Smooth muscle cell (in vitro differentiated cells): ENCODE data around the gene NCOA6. TPM values are rescaled to one million over a fixed set of nuclear protein-coding genes. Genes with fewer than 3 reads are reported as not detected.

Source experiments
- DNase-seq: peaks from one replicate; lab custom pipeline; 2025; ENCODE audit not compliant: unreplicated experiment; lab: John Stamatoyannopoulos, UW
- H2AFZ ChIP-seq: fragments of 200-600 bp; sonication (generic); 2 replicates; pipeline ENCODE4 v1.6.0; 2016; ENCODE audit warnings: antibody characterized with exemption, low read depth, mild to moderate bottlenecking
- H3F3A ChIP-seq: fragments of 200-600 bp; sonication (generic); 2 replicates; pipeline ENCODE4 v1.6.0; 2017; ENCODE audit warnings: antibody characterized with exemption, low read depth
- H3K27ac ChIP-seq: fragments of 200-600 bp; sonication (generic); 2 replicates; pipeline ENCODE4 v1.5.1; 2016; ENCODE audit warnings: low read depth, mild to moderate bottlenecking
- H3K27me3 ChIP-seq: fragments of 200-600 bp; sonication (generic); 2 replicates; pipeline ENCODE4 v1.6.1; 2016; ENCODE audit warnings: low read depth, mild to moderate bottlenecking
- H3K36me3 ChIP-seq: fragments of 200-600 bp; sonication (generic); 2 replicates; pipeline ENCODE4 v1.5.1; 2016; ENCODE audit warnings: low read depth
- H3K4me1 ChIP-seq: fragments of 200-600 bp; sonication (generic); 2 replicates; pipeline ENCODE4 v1.5.1; 2016; ENCODE audit warnings: low read depth
- H3K4me2 ChIP-seq: fragments of 200-600 bp; sonication (generic); 2 replicates; pipeline ENCODE4 v1.6.0; 2016; ENCODE audit warnings: mild to moderate bottlenecking
- H3K4me3 ChIP-seq: fragments of 200-600 bp; sonication (generic); 2 replicates; pipeline ENCODE4 v1.5.1; 2016; ENCODE audit warnings: mild to moderate bottlenecking
- H3K79me2 ChIP-seq: fragments of 200-600 bp; sonication (generic); 2 replicates; pipeline ENCODE4 v1.6.0; 2016; ENCODE audit warnings: low read depth, mild to moderate bottlenecking
- H3K9ac ChIP-seq: fragments of 200-600 bp; sonication (generic); 2 replicates; pipeline ENCODE4 v1.6.0; 2016; ENCODE audit warnings: low read depth
- H3K9me3 ChIP-seq: fragments of 200-600 bp; sonication (generic); replicated peaks from 2 replicates; pipeline ENCODE4 v1.5.1; 2016; ENCODE audit warnings: low read depth
- H4K20me1 ChIP-seq: fragments of 200-600 bp; sonication (generic); 2 replicates; pipeline ENCODE4 v1.6.0; 2016; ENCODE audit warnings: low read depth
- WGBS: methylation state at CpG from one replicate; pipeline ENCODE4 v1.1.7; 2016; ENCODE audit warnings: low lambda C conversion rate; 5-methylcytosine and 5-hydroxymethylcytosine counted together
- polyA plus RNA-seq: library from polyadenylated mRNA; unstranded; fragments of >200 nt; fragmentation: Nextera tagmentation; extraction: Ambion mirVana; gene quantifications from 2 replicates; pipeline ENCODE4 v1.2.1, GENCODE V29; 2016
- total RNA-seq: library from RNA; depleted of rRNA; stranded (reverse); fragments of >200 nt; gene quantifications from 2 replicates; pipeline ENCODE4 v1.2.3, GENCODE V29; 2014
- TF ChIP-seq, protein P1 (sequence below): fragments of 200-600 bp; sonication (generic); IDR thresholded peaks from 2 replicates; pipeline ENCODE4 v1.5.1; 2017; ENCODE audit warnings: borderline replicate concordance, mild to moderate bottlenecking, antibody characterized with exemption; ENCODE audit not compliant: insufficient read depth, poor library complexity, severe bottlenecking

NCOA6 gene
- total RNA-seq, result 12.4 and 15.6 TPM in 2 replicates
- polyA plus RNA-seq, result 19.0 and 26.7 TPM in 2 replicates

DNA sequence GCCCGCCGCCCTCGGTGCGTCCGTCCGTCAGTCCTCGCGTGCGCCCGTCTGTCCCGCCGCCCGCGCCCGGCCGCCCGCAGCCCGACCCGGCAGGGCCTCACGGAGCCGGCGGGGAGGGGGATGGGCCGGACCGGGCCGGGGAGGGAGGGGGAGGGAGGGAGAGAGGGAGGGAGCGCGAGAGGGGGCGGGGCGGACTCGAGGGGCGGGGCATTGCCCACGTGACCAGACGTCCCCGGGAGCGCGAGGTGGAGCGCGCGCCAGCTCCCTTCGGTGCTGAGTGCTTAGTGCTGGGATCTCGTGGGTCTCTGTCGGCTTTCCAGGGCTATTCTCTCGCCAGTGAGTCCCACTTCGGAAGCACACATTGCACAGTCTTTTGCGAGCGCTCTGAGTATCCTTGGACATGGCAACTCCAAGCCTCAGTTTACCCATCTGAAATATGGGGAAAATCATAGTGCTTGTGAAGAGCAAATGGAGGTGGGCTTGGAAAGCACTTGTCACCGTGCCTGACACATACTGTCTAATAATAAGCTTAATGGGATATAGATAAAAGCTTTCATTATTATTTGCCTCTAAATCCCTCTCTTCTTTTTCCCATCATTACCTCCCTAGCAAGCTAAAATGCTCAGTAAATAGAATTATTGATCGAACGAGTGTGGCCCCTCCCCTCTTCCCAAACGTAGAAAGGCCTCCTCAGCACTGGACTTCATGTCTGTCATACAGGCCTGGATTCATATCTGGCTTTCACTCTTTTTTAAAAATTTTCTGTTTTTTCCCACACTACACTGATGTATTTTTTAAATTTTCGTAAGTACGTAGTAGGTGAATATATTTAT, at the start of gene NCOA6:
Gene NCOA6, minus strand, starts transcription at position 122 of the 833 bp plus-strand sequence. CDS start 43,296 bp downstream, outside the sequence.
- Histone ChIP-seq H3K36me3 (no peaks in the 10 kb centered on the region), H4K20me1 (peaks cover 38% of the 10 kb centered on the region), H3K79me2 (peaks cover 43% of the 10 kb centered on the region), H3K4me3 (peak within 1 kb of the TSS; percentile 98), H3K9ac (peak within 1 kb of the TSS; percentile 74), H2AFZ (peak within 1 kb of the TSS; percentile 71), H3K9me3 (no peaks in the 10 kb centered on the region), H3K27me3 (no peaks in the 10 kb centered on the region), H3K4me1 (peaks cover 8% of the 10 kb centered on the region), H3K4me2 (peak within 1 kb of the TSS; percentile 96), H3K27ac (peak within 1 kb of the TSS; percentile 47), H3F3A (no peaks in the 10 kb centered on the region)
- peak; percentile 51 for DNase-seq
- TF ChIP-seq, protein P1, sequence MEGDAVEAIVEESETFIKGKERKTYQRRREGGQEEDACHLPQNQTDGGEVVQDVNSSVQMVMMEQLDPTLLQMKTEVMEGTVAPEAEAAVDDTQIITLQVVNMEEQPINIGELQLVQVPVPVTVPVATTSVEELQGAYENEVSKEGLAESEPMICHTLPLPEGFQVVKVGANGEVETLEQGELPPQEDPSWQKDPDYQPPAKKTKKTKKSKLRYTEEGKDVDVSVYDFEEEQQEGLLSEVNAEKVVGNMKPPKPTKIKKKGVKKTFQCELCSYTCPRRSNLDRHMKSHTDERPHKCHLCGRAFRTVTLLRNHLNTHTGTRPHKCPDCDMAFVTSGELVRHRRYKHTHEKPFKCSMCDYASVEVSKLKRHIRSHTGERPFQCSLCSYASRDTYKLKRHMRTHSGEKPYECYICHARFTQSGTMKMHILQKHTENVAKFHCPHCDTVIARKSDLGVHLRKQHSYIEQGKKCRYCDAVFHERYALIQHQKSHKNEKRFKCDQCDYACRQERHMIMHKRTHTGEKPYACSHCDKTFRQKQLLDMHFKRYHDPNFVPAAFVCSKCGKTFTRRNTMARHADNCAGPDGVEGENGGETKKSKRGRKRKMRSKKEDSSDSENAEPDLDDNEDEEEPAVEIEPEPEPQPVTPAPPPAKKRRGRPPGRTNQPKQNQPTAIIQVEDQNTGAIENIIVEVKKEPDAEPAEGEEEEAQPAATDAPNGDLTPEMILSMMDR, result no peak
- 35% methylated on average over 14 of the region's 52 CpGs for WGBS

DNA sequence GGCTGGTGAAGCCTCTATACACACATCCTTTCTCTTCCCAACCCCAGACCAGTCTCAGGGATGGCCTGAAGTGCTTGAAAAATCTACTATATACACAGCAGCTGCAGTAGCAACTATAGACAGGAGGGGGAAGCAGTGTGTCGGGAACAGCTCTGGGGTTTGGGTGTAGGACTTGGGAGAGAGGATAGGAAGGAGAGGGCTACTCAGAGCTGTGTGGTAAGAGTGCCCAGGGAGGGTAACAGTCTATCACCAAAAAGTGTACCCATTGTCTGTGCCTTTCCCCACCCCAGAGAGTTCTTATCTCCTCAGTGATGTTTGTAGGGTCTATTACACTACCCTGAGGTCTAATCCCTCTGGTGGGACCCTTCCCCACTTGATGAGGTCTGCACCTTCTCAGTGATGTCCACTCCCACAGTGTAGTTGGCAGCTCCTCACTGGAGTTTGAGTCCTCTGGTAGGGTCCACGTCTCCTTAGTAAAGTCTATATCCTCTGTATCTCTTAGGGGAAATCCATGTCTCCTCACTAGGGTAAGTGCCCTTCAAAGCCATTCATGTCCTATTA, 48.7 kb upstream of the NCOA6 start:
- Histone ChIP-seq H3K4me2 (no peak overlapping the region), H4K20me1 (no peaks in the 10 kb centered on the region), H3K4me1 (peaks cover 6% of the 10 kb centered on the region), H3F3A (peaks cover 5% of the 10 kb centered on the region), H3K79me2 (peaks cover 11% of the 10 kb centered on the region), H2AFZ (no peak overlapping the region), H3K9me3 (no peaks in the 10 kb centered on the region), H3K4me3 (no peak overlapping the region), H3K27ac (no peak overlapping the region), H3K36me3 (no peaks in the 10 kb centered on the region), H3K9ac (no peak overlapping the region), H3K27me3 (no peaks in the 10 kb centered on the region)
- DNase-seq, result peak; percentile 26
- 18% methylated on average over 2 of the region's 2 CpGs for WGBS
- TF ChIP-seq, protein P1, result peak; percentile 88

DNA sequence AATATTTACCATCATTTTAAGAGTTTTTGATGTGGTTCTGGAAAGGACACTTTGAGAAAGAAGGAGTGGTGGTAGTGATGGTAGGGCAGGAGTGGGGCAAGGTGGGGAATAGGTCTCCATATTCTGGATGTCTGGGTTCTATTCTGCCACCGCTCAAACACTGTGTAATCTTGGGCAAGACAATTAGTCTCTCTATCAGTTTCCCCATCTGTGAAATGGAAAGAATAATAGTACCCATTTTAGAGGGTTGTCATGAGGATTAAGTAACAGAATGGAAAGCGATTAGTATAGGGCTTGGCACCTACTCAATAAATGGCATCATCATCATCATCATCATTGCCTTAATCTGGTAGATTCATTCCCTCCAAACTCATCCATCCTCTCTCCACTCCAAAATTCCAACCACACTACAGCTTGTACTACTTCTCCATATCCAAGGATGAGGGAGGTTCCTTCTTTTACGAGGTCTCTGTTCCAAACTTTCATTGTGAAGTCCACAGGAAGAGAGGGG, 48.2 kb upstream of the NCOA6 start:
- no peak overlapping the region for H3K4me3 ChIP-seq
- H3K4me2 ChIP-seq, result no peak overlapping the region
- peaks cover 5% of the 10 kb centered on the region for H3F3A ChIP-seq
- no peaks in the 10 kb centered on the region for H4K20me1 ChIP-seq
- no peak overlapping the region for H3K9ac ChIP-seq
- TF ChIP-seq, protein P1, result no peak
- peak overlapping the region; percentile 98 for H2AFZ ChIP-seq
- no peak for DNase-seq
- H3K27me3 ChIP-seq, result no peaks in the 10 kb centered on the region
- 64% methylated on average over 3 of the region's 3 CpGs for WGBS
- peaks cover 6% of the 10 kb centered on the region for H3K4me1 ChIP-seq
- peaks cover 11% of the 10 kb centered on the region for H3K79me2 ChIP-seq
- H3K36me3 ChIP-seq, result no peaks in the 10 kb centered on the region
- H3K9me3 ChIP-seq, result no peaks in the 10 kb centered on the region
- H3K27ac ChIP-seq, result no peak overlapping the region
